ENCODE measurements around the gene PCSK6.
"Not testable (repeated sequence)": the region's sequence is repeated elsewhere in the genome, so short reads cannot be mapped to it uniquely, and the experiment has no call there.

Gene PCSK6

DNA sequence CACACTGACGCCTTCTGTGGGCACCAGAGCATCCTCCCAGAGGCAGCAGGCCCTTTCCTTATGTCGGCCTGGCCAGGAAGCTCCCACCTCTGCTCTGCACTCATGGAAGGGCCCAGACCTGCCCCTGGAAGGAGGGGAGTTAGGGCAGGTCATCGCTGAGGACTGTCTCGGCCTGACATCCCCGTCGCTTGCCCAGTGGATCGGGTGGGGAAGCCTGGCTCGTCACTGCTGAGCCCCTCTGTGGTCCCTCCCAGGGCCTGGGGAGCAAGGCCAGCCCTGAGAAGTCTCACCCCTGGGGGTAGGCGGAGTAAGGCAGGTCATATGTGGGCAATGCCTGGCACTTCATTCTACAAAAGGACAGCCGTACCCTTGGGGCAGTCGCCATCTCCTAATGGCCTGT is 131.6 kb downstream of the PCSK6 start:
- TF ChIP-seq, protein P1, sequence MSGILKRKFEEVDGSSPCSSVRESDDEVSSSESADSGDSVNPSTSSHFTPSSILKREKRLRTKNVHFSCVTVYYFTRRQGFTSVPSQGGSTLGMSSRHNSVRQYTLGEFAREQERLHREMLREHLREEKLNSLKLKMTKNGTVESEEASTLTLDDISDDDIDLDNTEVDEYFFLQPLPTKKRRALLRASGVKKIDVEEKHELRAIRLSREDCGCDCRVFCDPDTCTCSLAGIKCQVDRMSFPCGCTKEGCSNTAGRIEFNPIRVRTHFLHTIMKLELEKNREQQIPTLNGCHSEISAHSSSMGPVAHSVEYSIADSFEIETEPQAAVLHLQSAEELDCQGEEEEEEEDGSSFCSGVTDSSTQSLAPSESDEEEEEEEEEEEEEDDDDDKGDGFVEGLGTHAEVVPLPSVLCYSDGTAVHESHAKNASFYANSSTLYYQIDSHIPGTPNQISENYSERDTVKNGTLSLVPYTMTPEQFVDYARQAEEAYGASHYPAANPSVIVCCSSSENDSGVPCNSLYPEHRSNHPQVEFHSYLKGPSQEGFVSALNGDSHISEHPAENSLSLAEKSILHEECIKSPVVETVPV (CRISPR knock-in tag; IDR thresholded peaks at IDR 0.05) = no peak
- TF ChIP-seq ZNF70 (CRISPR knock-in tag; IDR thresholded peaks at IDR 0.05) (no peak), ZNF8 (CRISPR knock-in tag; IDR thresholded peaks at IDR 0.05) (no peak), BACH2 (CRISPR knock-in tag; IDR thresholded peaks at IDR 0.05; ENCODE audit: borderline replicate concordance) (no peak), CSDC2 (CRISPR knock-in tag; IDR thresholded peaks at IDR 0.05) (no peak), ESRRG (CRISPR knock-in tag; IDR thresholded peaks at IDR 0.05) (no peak), ZFP3 (CRISPR knock-in tag; IDR thresholded peaks at IDR 0.05) (no peak), ZNF565 (CRISPR knock-in tag; conservative IDR thresholded peaks at IDR 0.05; ENCODE audit: low read depth) (no peak), GLIS3 (CRISPR knock-in tag; IDR thresholded peaks at IDR 0.05) (no peak), PPARA (CRISPR knock-in tag; IDR thresholded peaks at IDR 0.05; ENCODE audit: borderline replicate concordance) (no peak), SNAI2 (CRISPR knock-in tag; IDR thresholded peaks at IDR 0.05) (no peak), ISL1 (CRISPR knock-in tag; IDR thresholded peaks at IDR 0.05) (no peak), ZFP30 (CRISPR knock-in tag; IDR thresholded peaks at IDR 0.05) (no peak), OSR1 (CRISPR knock-in tag; IDR thresholded peaks at IDR 0.05) (no peak)
- TF ChIP-seq, protein P2, sequence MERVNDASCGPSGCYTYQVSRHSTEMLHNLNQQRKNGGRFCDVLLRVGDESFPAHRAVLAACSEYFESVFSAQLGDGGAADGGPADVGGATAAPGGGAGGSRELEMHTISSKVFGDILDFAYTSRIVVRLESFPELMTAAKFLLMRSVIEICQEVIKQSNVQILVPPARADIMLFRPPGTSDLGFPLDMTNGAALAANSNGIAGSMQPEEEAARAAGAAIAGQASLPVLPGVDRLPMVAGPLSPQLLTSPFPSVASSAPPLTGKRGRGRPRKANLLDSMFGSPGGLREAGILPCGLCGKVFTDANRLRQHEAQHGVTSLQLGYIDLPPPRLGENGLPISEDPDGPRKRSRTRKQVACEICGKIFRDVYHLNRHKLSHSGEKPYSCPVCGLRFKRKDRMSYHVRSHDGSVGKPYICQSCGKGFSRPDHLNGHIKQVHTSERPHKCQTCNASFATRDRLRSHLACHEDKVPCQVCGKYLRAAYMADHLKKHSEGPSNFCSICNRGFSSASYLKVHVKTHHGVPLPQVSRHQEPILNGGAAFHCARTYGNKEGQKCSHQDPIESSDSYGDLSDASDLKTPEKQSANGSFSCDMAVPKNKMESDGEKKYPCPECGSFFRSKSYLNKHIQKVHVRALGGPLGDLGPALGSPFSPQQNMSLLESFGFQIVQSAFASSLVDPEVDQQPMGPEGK (CRISPR knock-in tag; IDR thresholded peaks at IDR 0.05; ENCODE audit: borderline replicate concordance) = no peak
- TF ChIP-seq, protein P3, sequence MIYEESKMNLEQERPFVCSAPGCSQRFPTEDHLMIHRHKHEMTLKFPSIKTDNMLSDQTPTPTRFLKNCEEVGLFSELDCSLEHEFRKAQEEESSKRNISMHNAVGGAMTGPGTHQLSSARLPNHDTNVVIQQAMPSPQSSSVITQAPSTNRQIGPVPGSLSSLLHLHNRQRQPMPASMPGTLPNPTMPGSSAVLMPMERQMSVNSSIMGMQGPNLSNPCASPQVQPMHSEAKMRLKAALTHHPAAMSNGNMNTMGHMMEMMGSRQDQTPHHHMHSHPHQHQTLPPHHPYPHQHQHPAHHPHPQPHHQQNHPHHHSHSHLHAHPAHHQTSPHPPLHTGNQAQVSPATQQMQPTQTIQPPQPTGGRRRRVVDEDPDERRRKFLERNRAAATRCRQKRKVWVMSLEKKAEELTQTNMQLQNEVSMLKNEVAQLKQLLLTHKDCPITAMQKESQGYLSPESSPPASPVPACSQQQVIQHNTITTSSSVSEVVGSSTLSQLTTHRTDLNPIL (CRISPR knock-in tag; IDR thresholded peaks at IDR 0.05; ENCODE audit: low read depth) = no peak
- no peak for ATAC-seq

DNA sequence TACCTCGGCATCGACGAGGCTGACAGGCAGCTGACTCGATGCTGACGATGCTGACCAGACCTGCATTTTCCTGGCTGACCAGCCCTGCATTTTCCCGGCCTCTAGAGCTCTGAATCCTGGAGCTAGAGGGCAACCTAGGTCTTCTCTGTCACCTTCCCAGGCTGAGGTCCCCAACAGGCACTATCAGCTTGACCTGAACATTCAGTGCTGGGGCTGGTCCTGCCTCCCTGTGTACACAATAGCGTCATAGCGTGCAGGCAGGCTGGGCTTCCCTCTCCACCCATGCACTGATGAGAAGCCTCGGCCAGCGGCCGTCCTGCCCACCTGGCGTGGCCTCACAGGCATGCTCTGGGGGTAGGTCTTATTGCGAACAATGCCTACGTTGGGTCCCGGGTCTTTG is 132.2 kb downstream of the PCSK6 start:
- TF ChIP-seq TCF4 (CRISPR knock-in tag; IDR thresholded peaks at IDR 0.05; ENCODE audit: borderline replicate concordance) (no peak), OSR1 (CRISPR knock-in tag; IDR thresholded peaks at IDR 0.05) (no peak), ISL1 (CRISPR knock-in tag; IDR thresholded peaks at IDR 0.05) (no peak), ZNF565 (CRISPR knock-in tag; conservative IDR thresholded peaks at IDR 0.05; ENCODE audit: low read depth) (no peak), ZNF70 (CRISPR knock-in tag; IDR thresholded peaks at IDR 0.05) (no peak), CSDC2 (CRISPR knock-in tag; IDR thresholded peaks at IDR 0.05) (no peak), ZNF8 (CRISPR knock-in tag; IDR thresholded peaks at IDR 0.05) (no peak)
- TF ChIP-seq, protein P4, sequence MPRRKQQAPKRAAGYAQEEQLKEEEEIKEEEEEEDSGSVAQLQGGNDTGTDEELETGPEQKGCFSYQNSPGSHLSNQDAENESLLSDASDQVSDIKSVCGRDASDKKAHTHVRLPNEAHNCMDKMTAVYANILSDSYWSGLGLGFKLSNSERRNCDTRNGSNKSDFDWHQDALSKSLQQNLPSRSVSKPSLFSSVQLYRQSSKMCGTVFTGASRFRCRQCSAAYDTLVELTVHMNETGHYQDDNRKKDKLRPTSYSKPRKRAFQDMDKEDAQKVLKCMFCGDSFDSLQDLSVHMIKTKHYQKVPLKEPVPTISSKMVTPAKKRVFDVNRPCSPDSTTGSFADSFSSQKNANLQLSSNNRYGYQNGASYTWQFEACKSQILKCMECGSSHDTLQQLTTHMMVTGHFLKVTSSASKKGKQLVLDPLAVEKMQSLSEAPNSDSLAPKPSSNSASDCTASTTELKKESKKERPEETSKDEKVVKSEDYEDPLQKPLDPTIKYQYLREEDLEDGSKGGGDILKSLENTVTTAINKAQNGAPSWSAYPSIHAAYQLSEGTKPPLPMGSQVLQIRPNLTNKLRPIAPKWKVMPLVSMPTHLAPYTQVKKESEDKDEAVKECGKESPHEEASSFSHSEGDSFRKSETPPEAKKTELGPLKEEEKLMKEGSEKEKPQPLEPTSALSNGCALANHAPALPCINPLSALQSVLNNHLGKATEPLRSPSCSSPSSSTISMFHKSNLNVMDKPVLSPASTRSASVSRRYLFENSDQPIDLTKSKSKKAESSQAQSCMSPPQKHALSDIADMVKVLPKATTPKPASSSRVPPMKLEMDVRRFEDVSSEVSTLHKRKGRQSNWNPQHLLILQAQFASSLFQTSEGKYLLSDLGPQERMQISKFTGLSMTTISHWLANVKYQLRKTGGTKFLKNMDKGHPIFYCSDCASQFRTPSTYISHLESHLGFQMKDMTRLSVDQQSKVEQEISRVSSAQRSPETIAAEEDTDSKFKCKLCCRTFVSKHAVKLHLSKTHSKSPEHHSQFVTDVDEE (CRISPR knock-in tag; IDR thresholded peaks at IDR 0.05) = no peak
- TF ChIP-seq, protein P5, sequence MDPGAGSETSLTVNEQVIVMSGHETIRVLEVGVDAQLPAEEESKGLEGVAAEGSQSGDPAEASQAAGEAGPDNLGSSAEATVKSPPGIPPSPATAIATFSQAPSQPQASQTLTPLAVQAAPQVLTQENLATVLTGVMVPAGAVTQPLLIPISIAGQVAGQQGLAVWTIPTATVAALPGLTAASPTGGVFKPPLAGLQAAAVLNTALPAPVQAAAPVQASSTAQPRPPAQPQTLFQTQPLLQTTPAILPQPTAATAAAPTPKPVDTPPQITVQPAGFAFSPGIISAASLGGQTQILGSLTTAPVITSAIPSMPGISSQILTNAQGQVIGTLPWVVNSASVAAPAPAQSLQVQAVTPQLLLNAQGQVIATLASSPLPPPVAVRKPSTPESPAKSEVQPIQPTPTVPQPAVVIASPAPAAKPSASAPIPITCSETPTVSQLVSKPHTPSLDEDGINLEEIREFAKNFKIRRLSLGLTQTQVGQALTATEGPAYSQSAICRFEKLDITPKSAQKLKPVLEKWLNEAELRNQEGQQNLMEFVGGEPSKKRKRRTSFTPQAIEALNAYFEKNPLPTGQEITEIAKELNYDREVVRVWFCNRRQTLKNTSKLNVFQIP (CRISPR knock-in tag; IDR thresholded peaks at IDR 0.05; ENCODE audit: borderline replicate concordance, low read depth) = no peak
- TF ChIP-seq, protein P2 (CRISPR knock-in tag; IDR thresholded peaks at IDR 0.05; ENCODE audit: borderline replicate concordance) = no peak
- no peak for ATAC-seq

DNA sequence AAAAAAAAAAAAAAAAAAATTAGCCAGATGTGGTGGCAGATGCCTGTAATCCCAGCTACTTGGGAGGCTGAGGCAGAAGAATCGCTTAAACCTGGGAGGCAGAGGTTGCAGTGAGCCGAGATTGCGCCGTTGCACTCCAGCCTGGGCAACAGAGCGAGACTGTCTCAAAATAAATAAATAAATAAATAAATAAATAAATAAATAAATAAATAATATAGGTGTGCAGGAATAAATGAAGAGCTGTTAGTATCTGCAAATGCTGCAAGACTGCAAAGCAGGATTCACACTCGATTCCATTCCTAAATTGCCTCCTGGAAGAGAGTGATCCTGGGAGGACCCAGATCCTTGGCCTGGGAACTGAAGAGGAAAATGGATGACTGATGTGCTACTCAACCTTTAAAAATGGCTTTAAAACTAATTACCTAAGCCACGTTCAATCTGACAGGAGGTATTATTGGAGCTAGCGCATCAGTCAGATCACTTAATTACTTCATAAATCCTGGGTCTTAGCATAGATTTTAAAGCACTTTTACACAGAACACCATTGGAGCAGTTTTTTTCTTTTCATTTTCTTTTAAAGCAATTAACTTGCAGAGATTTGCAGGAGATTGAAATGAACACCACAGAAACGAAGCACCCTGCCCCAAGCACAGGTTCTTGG is 132.9 kb downstream of the PCSK6 start:
- not testable (repeated sequence) for ATAC-seq

Data from SK-N-SH treated with all-trans-retinoic acid at 6 μM for 48 hours (cell line).